ENCODE measurements around the gene HEXA.

Gene HEXA

DNA sequence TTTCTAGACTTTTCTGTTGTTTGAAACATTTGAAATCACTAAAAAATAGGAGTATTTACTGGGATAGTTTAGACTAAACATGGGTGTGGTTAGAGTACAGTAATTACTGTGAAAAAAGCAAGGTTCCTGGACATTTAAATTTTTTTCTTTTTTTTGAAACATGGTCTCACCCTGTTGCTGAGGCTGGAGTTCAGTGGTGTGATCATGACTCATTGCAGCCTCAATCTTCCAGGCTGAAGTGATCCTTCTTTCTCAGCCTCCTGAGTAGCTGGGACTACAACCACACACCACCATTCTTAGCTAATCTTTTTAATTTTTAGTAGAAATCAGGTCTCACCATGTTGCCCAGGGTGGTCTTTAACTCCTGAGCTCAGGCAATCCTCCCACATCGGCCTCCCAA, 35.4 kb downstream of the HEXA start:
- DNase-seq (ENCODE audit: low read depth, low spot score) = no peak

GRCh38 chr15:72339777-72340177, 36.0 kb downstream of the HEXA start:
- Histone ChIP-seq H3K9me3 (ENCODE audit: insufficient read depth, low read length) (no peaks in the 10 kb centered on the region), H3K9ac (ENCODE audit: insufficient read length, low read depth) (no peak overlapping the region), H3K36me3 (ENCODE audit: insufficient read depth, insufficient read length, low read length) (peaks cover 31% of the 10 kb centered on the region), H3K4me1 (ENCODE audit: insufficient read depth, insufficient read length) (no peaks in the 10 kb centered on the region), H3K27me3 (ENCODE audit: insufficient read depth, insufficient read length) (no peaks in the 10 kb centered on the region), H3K4me3 (ENCODE audit: insufficient read length, low read depth) (no peak overlapping the region)
- DNase-seq (ENCODE audit: low read depth, low spot score) = no peak
- no peak for TF ChIP-seq SUZ12 (IDR thresholded peaks at IDR 0.05; ENCODE audit: extremely low read depth, insufficient read depth, insufficient read length)
- no peak for TF ChIP-seq ZNF274 (IDR thresholded peaks at IDR 0.05; ENCODE audit: low read depth, low read length)
- no peak for TF ChIP-seq YY1 (IDR thresholded peaks at IDR 0.05; ENCODE audit: insufficient read depth, insufficient read length)

More for the DNA sequence above, 35.4 kb downstream of the HEXA start:
- H3K4me3 ChIP-seq (ENCODE audit: insufficient read length, low read depth) = no peak overlapping the region
- no peaks in the 10 kb centered on the region for H3K9me3 ChIP-seq (ENCODE audit: insufficient read depth, low read length)
- H3K4me1 ChIP-seq (ENCODE audit: insufficient read depth, insufficient read length) = no peaks in the 10 kb centered on the region
- H3K36me3 ChIP-seq (ENCODE audit: insufficient read depth, insufficient read length, low read length) = peaks cover 36% of the 10 kb centered on the region
- H3K9ac ChIP-seq (ENCODE audit: insufficient read length, low read depth) = no peak overlapping the region
- TF ChIP-seq ZNF274 (IDR thresholded peaks at IDR 0.05; ENCODE audit: low read depth, low read length) (no peak), SUZ12 (IDR thresholded peaks at IDR 0.05; ENCODE audit: extremely low read depth, insufficient read depth, insufficient read length) (no peak)
- H3K27me3 ChIP-seq (ENCODE audit: insufficient read depth, insufficient read length) = no peaks in the 10 kb centered on the region

DNA sequence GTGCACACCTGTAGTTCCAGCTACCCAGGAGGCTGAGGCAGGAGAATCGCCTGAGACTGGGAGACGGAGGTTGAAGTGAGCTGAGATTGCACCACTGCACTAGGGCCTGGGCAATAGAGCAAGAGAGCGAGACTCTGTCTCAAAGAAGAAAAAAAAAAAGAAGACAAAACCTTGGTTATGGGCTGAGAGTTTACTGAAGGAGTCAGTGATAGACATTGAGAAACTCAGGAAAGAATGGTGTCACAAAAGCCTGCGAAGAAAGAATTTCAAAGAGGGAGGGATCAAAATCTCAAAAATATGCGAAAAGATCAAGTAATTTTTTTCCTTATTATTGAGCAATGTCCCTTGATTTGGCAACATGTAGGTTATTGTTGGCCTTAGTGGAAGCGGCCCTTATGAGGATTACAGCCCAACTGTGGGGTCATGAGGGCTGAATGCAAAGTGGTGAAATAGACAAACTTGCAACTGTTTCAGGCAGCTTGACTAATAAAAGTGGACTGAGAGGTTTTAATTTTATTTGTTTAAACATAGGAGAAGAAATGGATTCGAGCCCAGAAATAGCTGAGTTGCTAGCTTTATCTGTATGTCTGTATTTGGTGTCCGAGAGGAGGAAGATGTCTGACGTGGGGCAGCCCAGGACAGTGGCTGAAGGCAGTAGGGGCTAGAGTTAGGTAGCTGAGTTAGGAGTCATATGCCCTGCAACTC, 37.0 kb downstream of the HEXA start:
- Histone ChIP-seq H3K9me3 (ENCODE audit: insufficient read depth, low read length) (no peaks in the 10 kb centered on the region), H3K36me3 (ENCODE audit: insufficient read depth, insufficient read length, low read length) (peaks cover 21% of the 10 kb centered on the region), H3K9ac (ENCODE audit: insufficient read length, low read depth) (no peak overlapping the region), H3K4me3 (ENCODE audit: insufficient read length, low read depth) (no peak overlapping the region), H3K4me1 (ENCODE audit: insufficient read depth, insufficient read length) (no peaks in the 10 kb centered on the region), H3K27me3 (ENCODE audit: insufficient read depth, insufficient read length) (no peaks in the 10 kb centered on the region)
- TF ChIP-seq SUZ12 (IDR thresholded peaks at IDR 0.05; ENCODE audit: extremely low read depth, insufficient read depth, insufficient read length) (no peak), ZNF274 (IDR thresholded peaks at IDR 0.05; ENCODE audit: low read depth, low read length) (no peak), YY1 (IDR thresholded peaks at IDR 0.05; ENCODE audit: insufficient read depth, insufficient read length) (no peak)
- DNase-seq (ENCODE audit: low read depth, low spot score) = no peak

DNA sequence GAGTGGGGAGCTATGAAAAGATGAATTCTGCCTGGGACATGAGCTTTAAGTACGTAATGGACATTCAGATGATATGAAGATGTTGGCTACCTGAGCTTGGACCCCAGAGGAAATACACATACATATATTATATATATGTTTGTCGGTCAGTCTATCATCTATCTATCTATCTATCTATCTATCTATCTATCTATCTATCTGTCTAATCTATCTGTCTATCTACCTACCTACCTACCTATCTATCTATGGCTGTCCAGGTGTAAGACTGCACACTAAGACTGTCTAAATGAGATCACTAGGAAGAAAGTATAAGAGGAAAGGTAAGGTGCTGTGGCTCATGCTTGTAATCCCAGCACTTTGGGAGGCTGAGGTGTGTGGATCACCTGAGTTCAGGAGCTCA, 37.7 kb downstream of the HEXA start:
- Histone ChIP-seq H3K27me3 (ENCODE audit: insufficient read depth, insufficient read length) (no peaks in the 10 kb centered on the region), H3K36me3 (ENCODE audit: insufficient read depth, insufficient read length, low read length) (peaks cover 15% of the 10 kb centered on the region), H3K9ac (ENCODE audit: insufficient read length, low read depth) (no peak overlapping the region), H3K4me1 (ENCODE audit: insufficient read depth, insufficient read length) (no peaks in the 10 kb centered on the region), H3K9me3 (ENCODE audit: insufficient read depth, low read length) (no peaks in the 10 kb centered on the region), H3K4me3 (ENCODE audit: insufficient read length, low read depth) (no peak overlapping the region)
- no peak for TF ChIP-seq YY1 (IDR thresholded peaks at IDR 0.05; ENCODE audit: insufficient read depth, insufficient read length)
- no peak for TF ChIP-seq ZNF274 (IDR thresholded peaks at IDR 0.05; ENCODE audit: low read depth, low read length)
- TF ChIP-seq SUZ12 (IDR thresholded peaks at IDR 0.05; ENCODE audit: extremely low read depth, insufficient read depth, insufficient read length) = no peak
- DNase-seq (ENCODE audit: low read depth, low spot score) = no peak

DNA sequence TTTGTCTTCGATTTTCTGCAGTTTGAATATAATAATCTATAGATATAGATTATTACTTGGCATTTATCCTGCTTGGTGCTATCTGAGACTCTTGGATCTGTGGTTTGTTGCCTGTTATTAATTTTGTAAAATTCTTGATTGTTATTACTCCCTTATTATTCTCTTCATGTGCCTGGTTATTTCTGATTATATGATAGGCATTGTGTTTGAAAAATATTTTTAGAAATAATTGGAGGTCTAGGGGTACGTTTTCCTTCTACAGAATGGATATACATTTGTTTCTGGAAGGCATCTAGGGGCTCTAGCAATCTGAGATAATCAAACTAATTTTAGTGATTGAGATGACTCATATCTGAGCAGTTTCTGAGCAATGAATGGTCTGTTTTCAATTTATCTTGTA, 41.0 kb downstream of the HEXA start:
- H3K36me3 ChIP-seq (ENCODE audit: insufficient read depth, insufficient read length, low read length) = peaks cover 11% of the 10 kb centered on the region
- DNase-seq (ENCODE audit: low read depth, low spot score) = no peak
- no peak overlapping the region for H3K9ac ChIP-seq (ENCODE audit: insufficient read length, low read depth)
- H3K27me3 ChIP-seq (ENCODE audit: insufficient read depth, insufficient read length) = no peaks in the 10 kb centered on the region
- H3K9me3 ChIP-seq (ENCODE audit: insufficient read depth, low read length) = no peaks in the 10 kb centered on the region
- no peak overlapping the region for H3K4me3 ChIP-seq (ENCODE audit: insufficient read length, low read depth)
- H3K4me1 ChIP-seq (ENCODE audit: insufficient read depth, insufficient read length) = no peaks in the 10 kb centered on the region
- TF ChIP-seq SUZ12 (IDR thresholded peaks at IDR 0.05; ENCODE audit: extremely low read depth, insufficient read depth, insufficient read length) (no peak), ZNF274 (IDR thresholded peaks at IDR 0.05; ENCODE audit: low read depth, low read length) (no peak), YY1 (IDR thresholded peaks at IDR 0.05; ENCODE audit: insufficient read depth, insufficient read length) (no peak)

DNA sequence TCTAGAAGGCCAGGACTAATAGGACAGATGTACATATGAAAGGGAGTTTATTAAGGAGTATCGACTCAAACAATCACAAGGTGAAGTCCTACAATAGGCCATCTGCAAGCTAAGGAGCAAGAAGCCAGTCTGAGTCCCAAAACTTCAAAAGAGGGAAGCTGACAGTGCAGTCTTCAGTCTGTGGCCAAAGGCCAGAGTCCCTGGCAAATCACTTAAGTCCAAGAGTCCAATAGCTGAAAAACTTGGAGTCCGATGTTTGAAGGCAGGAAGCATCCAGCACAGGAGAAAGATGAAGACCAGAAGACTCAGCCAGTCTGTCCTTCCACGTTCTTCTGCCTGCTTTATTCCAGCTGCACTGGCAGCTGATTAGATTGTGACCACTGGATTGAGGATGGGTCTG, 44.8 kb downstream of the HEXA start:
- Histone ChIP-seq H3K4me1 (ENCODE audit: insufficient read depth, insufficient read length) (no peaks in the 10 kb centered on the region), H3K27me3 (ENCODE audit: insufficient read depth, insufficient read length) (no peaks in the 10 kb centered on the region), H3K9ac (ENCODE audit: insufficient read length, low read depth) (no peak overlapping the region), H3K4me3 (ENCODE audit: insufficient read length, low read depth) (no peak overlapping the region), H3K36me3 (ENCODE audit: insufficient read depth, insufficient read length, low read length) (peaks cover 13% of the 10 kb centered on the region), H3K9me3 (ENCODE audit: insufficient read depth, low read length) (no peaks in the 10 kb centered on the region)
- no peak for DNase-seq (ENCODE audit: low read depth, low spot score)
- no peak for TF ChIP-seq YY1 (IDR thresholded peaks at IDR 0.05; ENCODE audit: insufficient read depth, insufficient read length)
- TF ChIP-seq ZNF274 (IDR thresholded peaks at IDR 0.05; ENCODE audit: low read depth, low read length) = no peak
- TF ChIP-seq SUZ12 (IDR thresholded peaks at IDR 0.05; ENCODE audit: extremely low read depth, insufficient read depth, insufficient read length) = no peak

- Histone ChIP-seq H3K27me3 (ENCODE audit: insufficient read depth, insufficient read length) (peaks cover 11% of the 10 kb centered on the region), H3K4me1 (ENCODE audit: insufficient read depth, insufficient read length) (no peaks in the 10 kb centered on the region), H3K4me3 (ENCODE audit: insufficient read length, low read depth) (no peak overlapping the region), H3K36me3 (ENCODE audit: insufficient read depth, insufficient read length, low read length) (peaks cover 8% of the 10 kb centered on the region), H3K9me3 (ENCODE audit: insufficient read depth, low read length) (peaks cover 4% of the 10 kb centered on the region; the same call in 1 of the 2 replicates), H3K9ac (ENCODE audit: insufficient read length, low read depth) (no peak overlapping the region)
- DNase-seq (ENCODE audit: low read depth, low spot score) = no peak
- TF ChIP-seq SUZ12 (IDR thresholded peaks at IDR 0.05; ENCODE audit: extremely low read depth, insufficient read depth, insufficient read length) (no peak), YY1 (IDR thresholded peaks at IDR 0.05; ENCODE audit: insufficient read depth, insufficient read length) (no peak), ZNF274 (IDR thresholded peaks at IDR 0.05; ENCODE audit: low read depth, low read length) (no peak)
Observed at GRCh38 chr15:72323752-72324151, 52.1 kb downstream of the HEXA start.

Measured in NT2/D1 (cell line).